ENCODE results near the gene CCT7.
A peak's percentile ranks its signal among the peaks of the same experiment; 100 is the strongest.

DNA sequence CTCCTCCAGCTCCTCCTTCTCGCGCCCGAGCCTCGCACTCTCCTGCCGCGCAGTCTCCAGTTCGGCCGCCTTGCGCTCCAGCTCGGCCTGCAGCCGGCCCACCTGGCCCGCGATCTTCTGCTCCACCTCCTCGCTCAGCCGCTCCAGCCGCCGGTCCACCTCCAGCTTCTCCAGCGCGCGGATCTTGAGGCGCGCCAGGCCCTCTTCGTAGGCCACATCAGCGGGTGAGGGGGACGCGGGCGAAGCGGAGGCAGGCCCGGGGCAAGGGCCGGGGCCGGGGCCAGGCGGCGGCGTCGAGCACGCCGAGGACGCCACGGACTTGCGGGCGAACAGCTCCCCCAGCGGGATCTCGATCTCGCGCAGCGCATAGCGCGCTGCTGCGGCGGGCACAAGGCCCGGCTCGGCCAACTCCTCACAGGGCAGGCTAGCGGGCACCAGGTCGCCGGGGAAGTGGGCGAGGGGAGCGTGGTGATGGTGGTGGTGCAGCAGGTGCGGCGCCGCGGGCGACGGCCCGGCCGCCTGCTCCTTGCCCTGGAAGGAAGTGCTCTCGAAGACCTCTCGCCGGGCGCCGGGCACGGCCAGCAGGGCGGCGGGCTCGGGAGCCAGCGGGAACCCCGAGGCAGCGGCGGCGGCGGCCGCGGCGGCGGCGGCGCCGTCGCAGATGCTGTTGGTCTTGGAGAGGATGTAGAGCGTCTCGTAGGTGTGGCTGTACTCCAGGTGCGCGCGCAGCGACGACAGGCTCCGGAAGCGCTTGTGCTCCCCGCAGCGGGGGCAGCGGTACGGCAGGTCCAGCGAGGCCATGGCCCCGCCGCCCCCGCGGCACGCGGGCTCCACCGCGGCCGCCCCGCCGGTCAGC, 35.0 kb downstream of the CCT7 start:
- TF ChIP-seq, protein P1, sequence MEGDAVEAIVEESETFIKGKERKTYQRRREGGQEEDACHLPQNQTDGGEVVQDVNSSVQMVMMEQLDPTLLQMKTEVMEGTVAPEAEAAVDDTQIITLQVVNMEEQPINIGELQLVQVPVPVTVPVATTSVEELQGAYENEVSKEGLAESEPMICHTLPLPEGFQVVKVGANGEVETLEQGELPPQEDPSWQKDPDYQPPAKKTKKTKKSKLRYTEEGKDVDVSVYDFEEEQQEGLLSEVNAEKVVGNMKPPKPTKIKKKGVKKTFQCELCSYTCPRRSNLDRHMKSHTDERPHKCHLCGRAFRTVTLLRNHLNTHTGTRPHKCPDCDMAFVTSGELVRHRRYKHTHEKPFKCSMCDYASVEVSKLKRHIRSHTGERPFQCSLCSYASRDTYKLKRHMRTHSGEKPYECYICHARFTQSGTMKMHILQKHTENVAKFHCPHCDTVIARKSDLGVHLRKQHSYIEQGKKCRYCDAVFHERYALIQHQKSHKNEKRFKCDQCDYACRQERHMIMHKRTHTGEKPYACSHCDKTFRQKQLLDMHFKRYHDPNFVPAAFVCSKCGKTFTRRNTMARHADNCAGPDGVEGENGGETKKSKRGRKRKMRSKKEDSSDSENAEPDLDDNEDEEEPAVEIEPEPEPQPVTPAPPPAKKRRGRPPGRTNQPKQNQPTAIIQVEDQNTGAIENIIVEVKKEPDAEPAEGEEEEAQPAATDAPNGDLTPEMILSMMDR (IDR thresholded peaks at IDR 0.05; ENCODE audit: extremely low read depth in 1 of 2, insufficient read depth in 1 of 2, low read depth in 1 of 2, low read length in 2 of 2) = peak; percentile 10 to 32
- TF ChIP-seq POLR2A (IDR thresholded peaks at IDR 0.05; ENCODE audit: low read depth, low read length) = no peak
- TF ChIP-seq POLR2AphosphoS5 (IDR thresholded peaks at IDR 0.05; ENCODE audit: insufficient read depth, low read depth, low read length) = no peak
- TF ChIP-seq EZH2 (IDR thresholded peaks at IDR 0.05; ENCODE audit: borderline replicate concordance, low read depth, low read length, severe bottlenecking) = peak; percentile 97
- TF ChIP-seq MYC (IDR thresholded peaks at IDR 0.05; ENCODE audit: low read depth, low read length) = no peak
- TF ChIP-seq, protein P2, sequence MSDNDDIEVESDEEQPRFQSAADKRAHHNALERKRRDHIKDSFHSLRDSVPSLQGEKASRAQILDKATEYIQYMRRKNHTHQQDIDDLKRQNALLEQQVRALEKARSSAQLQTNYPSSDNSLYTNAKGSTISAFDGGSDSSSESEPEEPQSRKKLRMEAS (IDR thresholded peaks at IDR 0.05; ENCODE audit: insufficient read depth, insufficient read length) = no peak

Measured in endothelial cell of umbilical vein (primary cell).